HepG2 (cell line): Measurements from ENCODE around the gene STK4. TPM values are rescaled to one million over a fixed set of nuclear protein-coding genes. Genes with fewer than 3 reads are reported as not detected.

Experiments
- ATAC-seq: fragments of 200-7000 bp; cut with Tn5 transposase; 3 replicates; pipeline ENCODE4 v1.9.1; 2020; ENCODE audit warnings: mild to moderate bottlenecking, moderate library complexity
- BruUV-seq: library from RNA; stranded (reverse); fragments of 400-500 nt; replicated peaks from 2 replicates; lab custom pipeline; 2021; lab: Mats Ljungman, UMichigan
- CTCF ChIA-PET: fragments of 300-600 bp; formaldehyde crosslinking; extraction: SDS; loops from one replicate; lab custom pipeline; 2021; ENCODE audit warnings: low total read pairs, inconsistent platforms, low intra/inter-chr PET ratio; lab: Yijun Ruan, JAX
- POLR2A ChIA-PET: fragments of 350-600 bp; sonication (Branson Sonifier 250); formaldehyde crosslinking; loops from one replicate; lab custom pipeline; 2020; ENCODE audit warnings: antibody characterized with exemption, inconsistent platforms; lab: Yijun Ruan, JAX
- DNase-seq: peaks from one replicate; pipeline ENCODE4 v3.0.0-alpha.2; 2015; ENCODE audit warnings: low spot score
- FAIRE-seq: peaks from 3 replicates; lab custom pipeline; 2011; peaks lifted over from hg19 to GRCh38; lab: Jason Lieb, UNC
- H2AFZ ChIP-seq: one replicate; pipeline ENCODE4 v1.6.1; 2011; ENCODE audit warnings: low read length, inconsistent platforms
- H3K27ac ChIP-seq: fragments of 300-600 bp; 3 replicates; pipeline ENCODE4 v1.8.0; 2011; ENCODE audit warnings: mixed run types, mild to moderate bottlenecking, mixed read lengths, low read length, inconsistent platforms; ENCODE audit not compliant: insufficient read depth; ENCODE audit errors: extremely low read length
- H3K27me3 ChIP-seq, 2 experiments: fragments of 200-600 bp in 1 of 2; 2 replicates in 1 of 2; 3 replicates in 1 of 2; pipeline versions ENCODE4 v1.6.0 to v1.8.0; 2011; ENCODE audit warnings: low read length in 2 of 2, mild to moderate bottlenecking in 2 of 2, moderate library complexity in 2 of 2, inconsistent platforms in 1 of 2; ENCODE audit not compliant: insufficient read depth in 2 of 2, control insufficient read depth in 1 of 2
- H3K36me3 ChIP-seq, 2 experiments: fragments of 200-600 bp in 1 of 2; replicated peaks in 1 of 2; 2 replicates in 1 of 2; 3 replicates in 1 of 2; pipeline versions ENCODE4 v1.5.1 to v1.8.0; 2011; ENCODE audit warnings: low read length in 2 of 2, inconsistent platforms in 1 of 2; ENCODE audit not compliant: insufficient read depth in 2 of 2, control insufficient read depth in 1 of 2
- H3K4me1 ChIP-seq: 2 replicates; pipeline ENCODE4 v1.5.1; 2012; ENCODE audit warnings: low read length, inconsistent platforms; ENCODE audit not compliant: insufficient read depth
- H3K4me2 ChIP-seq: 2 replicates; pipeline ENCODE4 v1.6.0; 2011; ENCODE audit warnings: low read depth, low read length, inconsistent platforms
- H3K4me3 ChIP-seq, 3 experiments: fragments of 200-600 bp in 1 of 3; sonication (generic), shearing (Covaris generic) in 1 of 3; replicated peaks in 1 of 3; 2 replicates each; pipeline ENCODE4 v1.5.1; 2011 to 2016; ENCODE audit warnings: low read length in 3 of 3, inconsistent platforms in 2 of 3, low read depth in 2 of 3, mild to moderate bottlenecking in 2 of 3, control low read depth in 1 of 3, mixed read lengths in 1 of 3; ENCODE audit not compliant: insufficient read depth in 1 of 3
- H3K79me2 ChIP-seq: one replicate; pipeline ENCODE4 v1.6.1; 2011; ENCODE audit warnings: low read length, inconsistent platforms; ENCODE audit not compliant: insufficient read depth
- H3K9ac ChIP-seq: 2 replicates; pipeline ENCODE4 v1.6.0; 2011; ENCODE audit warnings: mild to moderate bottlenecking, low read depth, low read length, inconsistent platforms; ENCODE audit not compliant: insufficient read depth
- H3K9me3 ChIP-seq: 2 replicates; pipeline ENCODE4 v1.5.1; 2012; ENCODE audit warnings: mild to moderate bottlenecking, low read length
- H4K20me1 ChIP-seq: 2 replicates; pipeline ENCODE4 v1.6.0; 2011; ENCODE audit warnings: inconsistent platforms, mild to moderate bottlenecking, low read length, moderate library complexity; ENCODE audit not compliant: insufficient read depth
- FIP1L1 ChIP-seq: fragments of 200-400 bp; formaldehyde crosslinking; IDR thresholded peaks from 2 replicates; pipeline ENCODE4 v1.6.1; 2018; ENCODE audit warnings: low read depth, mild to moderate bottlenecking, low read length, moderate library complexity, borderline replicate concordance; ENCODE audit not compliant: insufficient read depth
- GMEB1 ChIP-seq: sonication (generic); formaldehyde crosslinking; IDR thresholded peaks from 2 replicates; pipeline ENCODE4 v1.5.1; 2020; ENCODE audit warnings: missing genetic modification reagents, mild to moderate bottlenecking, borderline replicate concordance
- HNF4A ChIP-seq: sonication (generic); formaldehyde crosslinking; IDR thresholded peaks from 2 replicates; pipeline ENCODE4 v1.4.0; 2020; ENCODE audit warnings: missing genetic modification reagents
- MBNL3 ChIP-seq: fragments of 250-450 bp; sonication (Bioruptor Pico); conservative IDR thresholded peaks from 2 replicates; pipeline ENCODE4 v1.8.0; 2022; ENCODE audit warnings: mild to moderate bottlenecking, inconsistent platforms
- MED13 ChIP-seq: sonication (generic); formaldehyde crosslinking; IDR thresholded peaks from 2 replicates; pipeline ENCODE4 v1.5.0; 2020; ENCODE audit warnings: missing genetic modification reagents
- NR2C2 ChIP-seq: sonication (generic); formaldehyde crosslinking; IDR thresholded peaks from 2 replicates; pipeline ENCODE4 v1.4.0; 2020; ENCODE audit warnings: missing genetic modification reagents, mild to moderate bottlenecking, moderate library complexity, borderline replicate concordance
- PITX1 ChIP-seq: sonication (generic); formaldehyde crosslinking; IDR thresholded peaks from 2 replicates; pipeline ENCODE4 v1.5.1; 2020; ENCODE audit warnings: mild to moderate bottlenecking, missing genetic modification reagents
- RARG ChIP-seq: sonication (generic); formaldehyde crosslinking; IDR thresholded peaks from 2 replicates; pipeline ENCODE4 v1.4.0; 2020; ENCODE audit warnings: low read depth, mild to moderate bottlenecking, missing genetic modification reagents
- RBAK ChIP-seq: sonication (generic); formaldehyde crosslinking; IDR thresholded peaks from 2 replicates; pipeline ENCODE4 v1.5.1; 2020; ENCODE audit warnings: mild to moderate bottlenecking, missing genetic modification reagents
- SNRNP70 ChIP-seq: fragments of 200-400 bp; formaldehyde crosslinking; IDR thresholded peaks from 2 replicates; pipeline ENCODE4 v1.6.1; 2017; ENCODE audit warnings: mild to moderate bottlenecking, low read depth, low read length, moderate library complexity
- TCF12 ChIP-seq, 2 experiments: fragments of 450-650 bp in 1 of 2; sonication (generic) in 1 of 2; formaldehyde crosslinking in 1 of 2; IDR thresholded peaks; 2 replicates each; pipeline versions ENCODE4 v1.6.1 to v1.8.0; 2017 to 2022; ENCODE audit warnings: antibody characterized with exemption in 1 of 2, mild to moderate bottlenecking in 1 of 2, missing genetic modification reagents in 1 of 2, moderate library complexity in 1 of 2
- ZBTB8A ChIP-seq: sonication (generic); formaldehyde crosslinking; IDR thresholded peaks from 2 replicates; pipeline ENCODE4 v1.4.0; 2020; ENCODE audit warnings: mild to moderate bottlenecking, low read depth, missing genetic modification reagents, borderline replicate concordance
- ZNF468 ChIP-seq: sonication (generic); formaldehyde crosslinking; IDR thresholded peaks from 2 replicates; pipeline ENCODE4 v1.8.0; 2022; ENCODE audit warnings: mild to moderate bottlenecking, moderate library complexity, missing genetic modification reagents
- ZNF513 ChIP-seq: sonication (generic); formaldehyde crosslinking; conservative IDR thresholded peaks from 2 replicates; pipeline ENCODE4 v1.5.0; 2020; ENCODE audit warnings: missing genetic modification reagents
- ZNF639 ChIP-seq: conservative IDR thresholded peaks from 2 replicates; pipeline ENCODE4 v1.6.1; 2018; ENCODE audit warnings: missing genetic modification reagents
- ZNF709 ChIP-seq: sonication (generic); formaldehyde crosslinking; IDR thresholded peaks from 2 replicates; pipeline ENCODE4 v1.5.0; 2020; ENCODE audit warnings: mild to moderate bottlenecking, missing genetic modification reagents
- WGBS: methylation state at CpG from one replicate; pipeline ENCODE4 v1.1.6; 2017; ENCODE audit warnings: low lambda C conversion rate; 5-methylcytosine and 5-hydroxymethylcytosine counted together
- in situ Hi-C: cut with HindIII; loops from 2 replicates; pipeline ENCODE4 v1.10.0; 2017; ENCODE audit warnings: low pct_unique_long_range_greater_than_20kb; ENCODE audit not compliant: extremely low pct_ligation_motif_present
- intact Hi-C: fragments of 100-400 bp; cut with micrococcal nuclease; formaldehyde crosslinking; loops from one replicate; pipeline ENCODE4 v1.10.0; 2022; ENCODE audit not compliant: unreplicated experiment
- polyA plus RNA-seq, 8 experiments: library from polyadenylated mRNA; depleted of rRNA in 3 of 8; stranded (reverse) in 7 of 8; unstranded in 1 of 8; fragments of >200 nt; fragmentation: Illumina TruSeq in 4 of 8; extraction: Trizol in 4 of 8; gene quantifications; 2 replicates each; pipeline versions ENCODE4 v1.2.1 to v1.2.3, GENCODE V29; 2011 to 2016; ENCODE audit warnings: low read depth in 4 of 8, missing spikeins in 1 of 8, mixed read lengths in 1 of 8; ENCODE audit not compliant: insufficient read depth in 1 of 8
- total RNA-seq, 5 experiments: library from RNA; depleted of rRNA; stranded (reverse); fragments of >200 nt; fragmentation: Illumina TruSeq; extraction: Trizol; gene quantifications; 2 replicates each; pipeline ENCODE4 v1.2.3, GENCODE V29; 2016; ENCODE audit warnings: low read depth in 1 of 5

Gene STK4
- total and polyA plus RNA-seq, 2 of the 13 experiments (the other 11 are each of a cell fraction or from before 2014, with no cell fraction given): 25.6 to 38.3 TPM

GRCh38 chr20:45119556-45120266, 153.4 kb downstream of the STK4 start (continued):
- TF ChIP-seq GMEB1 (CRISPR knock-in tag): no peak
- TF ChIP-seq NR2C2: no peak
- TF ChIP-seq HNF4A (CRISPR knock-in tag): peak; percentile 48; the same call in 1 of the 2 replicates
- TF ChIP-seq RARG (CRISPR knock-in tag): no peak
- TF ChIP-seq TCF12 (IDR thresholded peaks at IDR 0.05): no peak
- TF ChIP-seq TCF12 (CRISPR knock-in tag; IDR thresholded peaks at IDR 0.05): no peak
- TF ChIP-seq FIP1L1: no peak
- TF ChIP-seq, all 625 proteins: peak for 6

GRCh38 chr20:45121388-45121787, 155.1 kb downstream of the STK4 start:
- H3K9ac ChIP-seq: no peak overlapping the region
- FAIRE-seq: no peak
- POLR2A ChIA-PET: no interaction called here

More at GRCh38 chr20:45121388-45121787, 155.1 kb downstream of the STK4 start:
- Histone ChIP-seq H3K4me1 (peaks cover 7% of the 10 kb centered on the region; the same call in 1 of the 2 replicates), H3K9me3 (no peaks in the 10 kb centered on the region), H2AFZ (no peak overlapping the region), H3K27ac (no peak overlapping the region), H3K4me3 (no peak overlapping the region), H3K27me3 (peaks cover 1 to 6% of the 10 kb centered on the region in 2 experiments; a peak in 2 of 5 replicates), H3K79me2 (no peaks in the 10 kb centered on the region), H4K20me1 (no peaks in the 10 kb centered on the region), H3K36me3 (no peaks in the 10 kb centered on the region), H3K4me2 (no peak overlapping the region)
- CTCF ChIA-PET: no interaction called here
- in situ Hi-C loops: no loop called here
- no peak for DNase-seq
- no peak for ATAC-seq
- BruUV-seq: no TSS peak
- intact Hi-C loops: no loop called here
- WGBS: 76% methylated on average over 2 of the region's 2 CpGs
- TF ChIP-seq MBNL3: no peak
- TF ChIP-seq ZBTB8A: no peak
- TF ChIP-seq SNRNP70: no peak
- TF ChIP-seq ZNF468: no peak
- no peak for TF ChIP-seq MED13 (CRISPR knock-in tag)
- TF ChIP-seq ZNF513 (CRISPR knock-in tag): no peak
- TF ChIP-seq ZNF639 (CRISPR knock-in tag): no peak
- no peak for TF ChIP-seq PITX1 (CRISPR knock-in tag)
- TF ChIP-seq ZNF709 (CRISPR knock-in tag): no peak
- no peak for TF ChIP-seq RBAK
